Mammary epithelial cell (primary cell): ENCODE data around the gene LHX3.
A peak's percentile ranks its signal among the peaks of the same experiment; 100 is the strongest.

Experiments used
- CTCF ChIP-seq, 2 donors: IDR thresholded peaks in 1 of 2; conservative IDR thresholded peaks in 1 of 2; 2 replicates each; pipeline ENCODE4 v1.5.1; 2011 to 2012; ENCODE audit warnings: inconsistent platforms in 2 of 2, low read length in 2 of 2, mild to moderate bottlenecking in 2 of 2, control low read depth in 1 of 2, low read depth in 1 of 2; ENCODE audit not compliant: insufficient read depth in 1 of 2; ENCODE audit errors: extremely low read depth in 1 of 2
- EZH2 ChIP-seq: IDR thresholded peaks from 2 replicates; pipeline ENCODE4 v1.6.1; 2012; ENCODE audit warnings: low read length, inconsistent platforms, borderline replicate concordance

- peak; percentile 94 for TF ChIP-seq EZH2
- TF ChIP-seq CTCF (conservative IDR thresholded peaks at IDR 0.05 in 1 of 2, IDR thresholded peaks at IDR 0.05 in 1 of 2; ENCODE audit: extremely low read depth in 1 of 2, insufficient read depth in 1 of 2, low read depth in 1 of 2, low read length in 2 of 2): no peak
Measured at GRCh38 chr9:136199391-136200288, 5.3 kb downstream of the LHX3 start.
